ENCODE results near the gene FAM174A.

FAM174A gene

DNA sequence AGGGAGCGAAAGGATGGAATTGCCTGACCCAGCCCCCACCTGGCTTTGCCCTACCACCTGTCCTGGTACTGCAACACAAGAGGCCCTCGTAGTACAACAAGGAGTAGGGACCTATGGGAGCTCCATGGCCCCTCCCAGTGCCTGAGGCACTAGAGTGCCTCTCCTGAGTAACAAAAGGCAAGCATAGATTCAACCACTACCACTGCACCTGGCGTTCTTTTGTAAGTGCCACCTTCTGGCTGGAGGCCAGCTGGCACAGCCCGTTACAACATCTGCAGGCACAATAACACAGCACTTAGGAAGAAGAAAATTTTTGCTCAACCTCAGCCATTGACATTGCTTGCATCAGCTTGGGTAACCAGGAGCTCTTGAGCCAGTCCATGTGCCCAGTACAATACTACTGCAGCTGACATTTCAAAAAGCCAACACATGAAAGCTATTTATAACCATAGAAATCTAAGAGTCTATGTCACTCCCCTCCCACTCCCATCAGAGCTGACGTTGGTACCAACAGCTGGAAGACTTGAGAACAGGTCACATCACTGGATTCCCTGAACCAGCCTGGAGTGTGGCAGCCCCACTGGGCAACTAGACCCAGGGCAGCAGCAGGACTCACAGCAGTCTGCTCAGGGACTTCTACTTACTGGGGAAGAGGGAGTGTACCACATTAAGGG, 17.7 kb upstream of the FAM174A start:
- H3K4me3 ChIP-seq (ENCODE audit: low read depth, low read length): no peak overlapping the region
- peak; percentile 34 for DNase-seq (ENCODE audit: low read depth)
- TF ChIP-seq, protein P1, sequence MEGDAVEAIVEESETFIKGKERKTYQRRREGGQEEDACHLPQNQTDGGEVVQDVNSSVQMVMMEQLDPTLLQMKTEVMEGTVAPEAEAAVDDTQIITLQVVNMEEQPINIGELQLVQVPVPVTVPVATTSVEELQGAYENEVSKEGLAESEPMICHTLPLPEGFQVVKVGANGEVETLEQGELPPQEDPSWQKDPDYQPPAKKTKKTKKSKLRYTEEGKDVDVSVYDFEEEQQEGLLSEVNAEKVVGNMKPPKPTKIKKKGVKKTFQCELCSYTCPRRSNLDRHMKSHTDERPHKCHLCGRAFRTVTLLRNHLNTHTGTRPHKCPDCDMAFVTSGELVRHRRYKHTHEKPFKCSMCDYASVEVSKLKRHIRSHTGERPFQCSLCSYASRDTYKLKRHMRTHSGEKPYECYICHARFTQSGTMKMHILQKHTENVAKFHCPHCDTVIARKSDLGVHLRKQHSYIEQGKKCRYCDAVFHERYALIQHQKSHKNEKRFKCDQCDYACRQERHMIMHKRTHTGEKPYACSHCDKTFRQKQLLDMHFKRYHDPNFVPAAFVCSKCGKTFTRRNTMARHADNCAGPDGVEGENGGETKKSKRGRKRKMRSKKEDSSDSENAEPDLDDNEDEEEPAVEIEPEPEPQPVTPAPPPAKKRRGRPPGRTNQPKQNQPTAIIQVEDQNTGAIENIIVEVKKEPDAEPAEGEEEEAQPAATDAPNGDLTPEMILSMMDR (IDR thresholded peaks at IDR 0.05; ENCODE audit: insufficient read depth, low read depth, low read length, missing control alignments): no peak

DNA sequence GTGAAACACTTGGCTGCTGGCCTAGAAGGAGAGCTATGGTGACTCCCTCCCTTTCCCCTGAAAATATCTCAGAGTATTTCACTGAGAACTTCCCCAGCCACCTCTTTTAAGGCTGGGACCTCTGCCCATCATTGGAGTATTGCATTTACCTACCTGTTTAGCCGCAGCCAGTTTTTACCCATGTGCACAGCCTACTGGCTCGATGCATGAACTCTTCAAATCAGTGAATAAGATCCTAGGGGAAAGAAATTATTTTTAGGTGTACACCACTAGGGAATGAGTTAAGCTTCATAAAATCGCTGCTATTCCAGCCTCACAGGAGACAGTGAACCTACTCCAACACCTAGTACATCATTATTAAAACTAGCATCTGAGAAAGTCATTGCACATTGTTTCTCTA, 16.8 kb upstream of the FAM174A start:
- TF ChIP-seq, protein P1 (IDR thresholded peaks at IDR 0.05; ENCODE audit: insufficient read depth, low read depth, low read length, missing control alignments): no peak
- H3K4me3 ChIP-seq (ENCODE audit: low read depth, low read length): no peak overlapping the region
- DNase-seq (ENCODE audit: low read depth): no peak

DNA sequence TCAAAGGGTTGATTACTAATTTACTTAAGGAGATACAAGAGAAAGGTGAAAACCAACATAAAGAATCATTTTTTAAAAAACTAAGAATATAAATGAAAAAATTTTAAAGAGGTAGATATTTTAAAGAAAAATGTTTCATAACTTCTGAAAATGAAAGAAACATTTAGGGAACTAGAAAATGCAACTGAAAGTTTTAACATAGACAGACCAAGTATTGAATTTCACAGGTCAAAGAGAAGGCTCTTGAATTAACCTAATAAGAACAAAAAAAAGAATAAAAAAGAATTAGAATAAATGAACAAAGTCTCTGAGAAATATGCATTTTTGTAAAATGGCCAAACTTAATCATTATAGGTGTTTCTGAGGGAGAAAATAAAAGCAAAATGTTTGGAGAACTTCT, 16.1 kb upstream of the FAM174A start:
- H3K4me3 ChIP-seq (ENCODE audit: low read depth, low read length): no peak overlapping the region
- peak; percentile 25 for DNase-seq (ENCODE audit: low read depth)
- TF ChIP-seq, protein P1 (IDR thresholded peaks at IDR 0.05; ENCODE audit: insufficient read depth, low read depth, low read length, missing control alignments): no peak

DNA sequence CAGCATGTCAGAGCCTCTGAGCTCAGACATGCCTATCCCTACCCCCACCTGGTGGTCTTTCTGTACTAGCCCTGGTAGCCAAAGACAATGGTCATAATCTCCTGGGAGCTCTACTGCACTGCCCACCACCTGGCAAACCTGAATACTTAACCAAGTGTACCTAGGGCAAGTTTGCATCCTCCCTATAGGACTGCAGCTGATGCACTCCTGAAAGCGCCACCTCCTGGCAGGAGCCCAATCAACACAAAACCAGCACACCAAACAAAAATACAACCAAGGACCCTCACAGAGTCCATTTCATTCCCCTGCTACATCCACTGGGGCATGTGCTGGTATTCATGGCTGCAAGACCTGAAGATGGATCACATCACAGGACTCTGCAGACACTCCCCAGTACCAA, 14.8 kb upstream of the FAM174A start:
- DNase-seq (ENCODE audit: low read depth): no peak
- TF ChIP-seq, protein P1 (IDR thresholded peaks at IDR 0.05; ENCODE audit: insufficient read depth, low read depth, low read length, missing control alignments): no peak
- no peak overlapping the region for H3K4me3 ChIP-seq (ENCODE audit: low read depth, low read length)

DNA sequence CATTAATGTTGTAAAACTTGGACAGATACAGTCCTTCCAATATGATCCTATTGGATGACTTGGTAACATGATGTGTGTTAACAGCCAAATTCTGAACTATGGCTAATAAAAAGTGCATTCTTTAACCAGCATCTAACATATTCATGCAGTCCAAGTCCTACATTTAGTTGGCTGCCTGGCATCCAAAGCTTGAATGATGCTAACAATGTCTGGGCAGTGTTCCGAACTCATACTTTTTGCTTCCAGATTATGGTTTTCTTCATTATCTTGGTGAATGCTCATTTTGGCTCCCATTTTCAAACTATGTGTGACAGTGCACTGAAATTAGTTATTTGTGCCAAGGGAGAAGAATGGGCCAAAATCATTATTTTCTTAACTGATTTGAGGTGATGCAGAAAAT, 2.8 kb downstream of the FAM174A start:
- no peak overlapping the region for H3K4me3 ChIP-seq (ENCODE audit: low read depth, low read length)
- DNase-seq (ENCODE audit: low read depth): no peak
- TF ChIP-seq, protein P1 (IDR thresholded peaks at IDR 0.05; ENCODE audit: insufficient read depth, low read depth, low read length, missing control alignments): no peak

DNA sequence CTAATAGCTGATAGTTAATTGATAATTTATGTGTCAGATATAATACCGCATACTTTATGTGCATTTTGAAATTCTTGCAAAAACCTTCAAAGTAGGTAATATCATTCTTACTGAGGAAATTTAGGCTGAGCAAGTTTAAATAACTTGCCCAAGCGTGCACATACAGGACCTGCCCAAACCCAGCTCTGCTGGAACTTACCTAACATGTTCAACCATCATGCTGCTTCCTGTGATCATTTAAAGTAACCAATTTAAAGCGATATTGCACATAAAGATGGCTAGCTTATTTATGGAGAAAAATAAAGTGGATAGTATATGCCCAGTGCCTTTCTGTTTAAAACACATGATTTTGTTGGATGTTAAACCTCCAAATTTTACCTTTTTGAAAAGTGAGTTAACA, 4.3 kb downstream of the FAM174A start:
- TF ChIP-seq, protein P1 (IDR thresholded peaks at IDR 0.05; ENCODE audit: insufficient read depth, low read depth, low read length, missing control alignments): no peak
- H3K4me3 ChIP-seq (ENCODE audit: low read depth, low read length): no peak overlapping the region
- no peak for DNase-seq (ENCODE audit: low read depth)

DNA sequence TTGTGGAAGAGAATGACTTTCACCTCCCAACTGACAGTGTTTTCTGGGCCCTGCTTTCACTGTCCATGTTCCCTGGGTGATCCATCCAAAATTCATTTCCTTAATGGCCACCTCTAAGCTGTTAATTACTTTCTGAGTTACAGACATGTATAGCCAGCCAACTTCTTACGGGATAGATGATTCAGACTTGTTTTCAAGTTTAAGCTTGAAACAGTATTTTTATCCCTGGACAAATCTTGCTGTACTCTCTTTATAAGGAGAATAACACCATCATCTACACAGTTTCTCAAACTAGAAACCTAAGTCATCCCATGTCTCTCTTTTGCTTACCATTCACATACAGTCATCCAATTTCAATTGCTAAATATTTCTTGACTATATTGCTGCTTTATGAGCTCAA, 6.9 kb downstream of the FAM174A start:
- H3K4me3 ChIP-seq (ENCODE audit: low read depth, low read length): no peak overlapping the region
- TF ChIP-seq, protein P1 (IDR thresholded peaks at IDR 0.05; ENCODE audit: insufficient read depth, low read depth, low read length, missing control alignments): no peak
- DNase-seq (ENCODE audit: low read depth): no peak

Measured in GM12865 (cell line).